Nephron (organoid): Measurements from ENCODE around the gene ILKAP.

Experiments
- H3K27ac Mint-ChIP-seq, 3 experiments: 2 replicates each; pipeline ENCODE4 v1.8.0; 2020; ENCODE audit warnings: mixed read lengths in 3 of 3, mild to moderate bottlenecking in 2 of 3, moderate library complexity in 1 of 3
- H3K27me3 Mint-ChIP-seq: 2 replicates; pipeline ENCODE4 v1.8.0; 2021; ENCODE audit warnings: low read depth, mild to moderate bottlenecking, moderate library complexity, mixed read lengths
- H3K36me3 Mint-ChIP-seq: 2 replicates; pipeline ENCODE4 v1.8.0; 2020; ENCODE audit warnings: low read depth, mixed read lengths
- H3K4me1 Mint-ChIP-seq: 2 replicates; pipeline ENCODE4 v1.8.0; 2020; ENCODE audit warnings: mixed read lengths
- H3K4me3 Mint-ChIP-seq, 3 experiments: 2 replicates each; pipeline ENCODE4 v1.8.0; 2020; ENCODE audit warnings: mild to moderate bottlenecking in 3 of 3, mixed read lengths in 3 of 3, moderate library complexity in 2 of 3
- H3K9me3 Mint-ChIP-seq: 2 replicates; pipeline ENCODE4 v1.8.0; 2020; ENCODE audit warnings: mixed read lengths
- TF ChIP-seq, protein P1 (sequence below), 3 experiments: fragments of 200-600 bp; sonication (generic); IDR thresholded peaks; one replicate each; pipeline ENCODE4 v1.5.0; 2021; ENCODE audit warnings: antibody characterized with exemption in 3 of 3; ENCODE audit not compliant: unreplicated experiment in 3 of 3

Gene ILKAP

DNA sequence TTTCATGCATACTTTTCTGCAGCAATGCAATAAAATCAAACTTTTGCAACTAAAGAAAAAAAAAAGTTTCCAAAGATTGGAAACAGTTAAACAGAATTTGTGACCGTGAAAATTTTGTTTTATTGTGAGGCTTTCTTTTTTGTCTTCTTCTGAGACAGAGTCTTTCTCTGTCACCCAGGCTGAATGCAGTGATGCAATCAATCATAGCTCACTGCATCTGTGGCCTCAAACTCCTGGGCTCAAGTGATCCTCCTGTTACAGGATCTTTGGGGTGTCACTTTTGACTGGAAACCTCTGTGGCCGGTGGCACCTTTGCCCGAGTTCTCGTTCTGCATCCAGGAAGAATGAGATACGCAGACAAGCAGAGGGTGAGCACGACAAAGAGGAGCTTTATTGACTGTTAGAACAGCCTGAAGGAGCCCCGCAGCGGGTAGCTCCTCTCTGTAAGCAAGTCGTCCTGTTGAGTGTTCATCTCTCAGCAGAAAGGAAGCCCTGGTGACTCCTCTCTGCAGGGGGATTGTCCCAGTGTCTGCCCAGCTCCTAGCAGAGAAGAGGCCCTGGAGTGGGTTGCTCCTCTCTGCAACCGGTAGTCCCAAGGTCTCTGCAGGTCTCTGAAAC lies 16.9 kb upstream of the ILKAP start:
- TF ChIP-seq, protein P1, sequence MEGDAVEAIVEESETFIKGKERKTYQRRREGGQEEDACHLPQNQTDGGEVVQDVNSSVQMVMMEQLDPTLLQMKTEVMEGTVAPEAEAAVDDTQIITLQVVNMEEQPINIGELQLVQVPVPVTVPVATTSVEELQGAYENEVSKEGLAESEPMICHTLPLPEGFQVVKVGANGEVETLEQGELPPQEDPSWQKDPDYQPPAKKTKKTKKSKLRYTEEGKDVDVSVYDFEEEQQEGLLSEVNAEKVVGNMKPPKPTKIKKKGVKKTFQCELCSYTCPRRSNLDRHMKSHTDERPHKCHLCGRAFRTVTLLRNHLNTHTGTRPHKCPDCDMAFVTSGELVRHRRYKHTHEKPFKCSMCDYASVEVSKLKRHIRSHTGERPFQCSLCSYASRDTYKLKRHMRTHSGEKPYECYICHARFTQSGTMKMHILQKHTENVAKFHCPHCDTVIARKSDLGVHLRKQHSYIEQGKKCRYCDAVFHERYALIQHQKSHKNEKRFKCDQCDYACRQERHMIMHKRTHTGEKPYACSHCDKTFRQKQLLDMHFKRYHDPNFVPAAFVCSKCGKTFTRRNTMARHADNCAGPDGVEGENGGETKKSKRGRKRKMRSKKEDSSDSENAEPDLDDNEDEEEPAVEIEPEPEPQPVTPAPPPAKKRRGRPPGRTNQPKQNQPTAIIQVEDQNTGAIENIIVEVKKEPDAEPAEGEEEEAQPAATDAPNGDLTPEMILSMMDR (IDR thresholded peaks at IDR 0.05; ENCODE audit: unreplicated experiment in 3 of 3): no peak
- Mint-ChIP-seq H3K4me3 (no peak overlapping the region), H3K9me3 (no peaks in the 10 kb centered on the region), H3K27me3 (peaks cover 4% of the 10 kb centered on the region), H3K4me1 (peaks cover 13% of the 10 kb centered on the region), H3K36me3 (no peaks in the 10 kb centered on the region), H3K27ac (no peak overlapping the region)

DNA sequence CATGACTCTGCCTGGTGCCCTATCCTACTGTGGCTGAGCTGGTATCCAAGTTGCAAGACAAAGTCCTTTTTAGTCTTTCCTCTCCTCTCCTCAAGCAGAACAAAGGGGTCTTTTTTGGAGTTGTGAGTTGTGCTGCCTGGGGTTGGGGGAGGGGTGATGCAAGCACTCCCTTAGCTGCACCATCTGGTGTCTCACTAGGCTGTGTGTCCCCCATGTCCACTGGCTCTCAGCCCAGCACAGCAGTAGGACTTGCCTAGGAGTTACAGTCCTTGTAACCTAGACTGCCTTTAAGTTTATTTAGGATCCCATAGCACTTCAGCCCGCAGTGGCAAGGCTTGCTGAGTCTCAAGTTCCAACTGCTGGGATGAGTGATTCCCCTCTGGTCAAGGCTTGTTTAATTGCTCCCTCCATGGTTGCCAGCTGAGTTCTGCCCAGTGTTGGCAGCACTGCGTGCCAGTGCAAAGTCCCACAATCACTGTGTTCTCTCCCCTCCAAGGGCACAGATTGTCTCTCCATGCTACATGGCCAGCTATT lies 13.2 kb upstream of the ILKAP start:
- peaks cover 11% of the 10 kb centered on the region for H3K4me1 Mint-ChIP-seq
- H3K27me3 Mint-ChIP-seq: no peaks in the 10 kb centered on the region
- no peaks in the 10 kb centered on the region for H3K36me3 Mint-ChIP-seq
- peaks cover 9% of the 10 kb centered on the region for H3K9me3 Mint-ChIP-seq
- H3K4me3 Mint-ChIP-seq: no peak overlapping the region
- TF ChIP-seq, protein P1 (IDR thresholded peaks at IDR 0.05; ENCODE audit: unreplicated experiment in 3 of 3): no peak
- no peak overlapping the region for H3K27ac Mint-ChIP-seq

DNA sequence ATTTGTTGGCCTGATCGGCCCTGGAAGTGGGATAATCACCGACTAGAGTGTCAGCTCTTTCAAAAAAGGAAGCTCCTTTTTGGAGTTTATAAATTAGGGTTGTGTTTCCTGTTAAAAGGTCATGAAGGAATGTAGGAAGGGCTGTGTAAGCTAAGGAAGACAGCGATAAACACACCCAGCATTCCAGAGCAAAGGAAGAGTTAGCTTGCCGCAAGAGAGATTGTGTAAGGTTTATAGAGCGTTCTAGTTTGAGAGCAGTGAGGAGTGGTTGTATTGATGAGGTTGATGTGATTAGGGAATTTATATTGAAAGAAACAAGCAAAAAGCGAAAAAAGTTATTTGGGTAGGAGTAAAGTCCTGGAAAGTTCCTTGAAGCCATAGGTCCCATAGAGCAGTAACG lies 3.5 kb upstream of the ILKAP start:
- H3K9me3 Mint-ChIP-seq: no peaks in the 10 kb centered on the region

DNA sequence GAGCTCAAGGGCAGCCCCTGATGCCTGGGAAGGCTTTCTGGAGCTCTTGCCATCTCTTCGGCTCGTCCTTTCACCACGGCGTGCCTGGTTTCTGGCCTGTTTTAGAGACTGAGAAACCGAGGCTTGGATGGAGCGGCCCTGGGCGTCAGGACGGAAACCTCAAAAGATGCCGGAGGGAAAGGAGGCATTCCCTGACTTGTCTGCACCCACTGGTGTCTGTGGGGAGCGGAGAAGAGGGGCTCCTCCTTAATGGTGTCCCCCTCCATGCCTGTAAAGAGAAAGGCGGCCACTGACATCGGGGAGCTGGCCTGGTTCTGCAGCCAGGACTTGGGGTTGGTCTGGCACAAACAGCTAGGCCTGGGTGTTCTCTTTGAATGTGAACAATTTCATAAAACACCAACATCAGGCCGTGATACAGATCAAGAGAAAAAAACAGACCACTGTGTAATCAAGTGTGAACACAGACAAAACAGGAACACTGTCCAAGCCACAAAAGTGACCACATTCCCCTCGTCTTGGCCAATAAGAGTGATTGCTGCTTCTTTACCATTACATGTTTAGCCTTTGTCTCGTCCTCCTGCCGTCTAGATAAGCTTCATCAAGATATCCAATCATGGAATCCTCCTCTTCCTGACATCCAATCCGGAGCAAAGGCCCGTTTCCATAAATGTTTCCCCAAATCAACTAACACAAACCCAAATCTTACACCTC lies 633 bp upstream of the ILKAP start:
- TF ChIP-seq, protein P1 (IDR thresholded peaks at IDR 0.05; ENCODE audit: unreplicated experiment in 3 of 3): no peak
- H3K27me3 Mint-ChIP-seq: no peaks in the 10 kb centered on the region
- peak overlapping the region; percentile 75 to 97 (median 92) for H3K27ac Mint-ChIP-seq
- peaks cover 27% of the 10 kb centered on the region for H3K4me1 Mint-ChIP-seq
- no peaks in the 10 kb centered on the region for H3K9me3 Mint-ChIP-seq
- H3K4me3 Mint-ChIP-seq: peak overlapping the region; percentile 85 to 93 (median 93)
- peaks cover 4% of the 10 kb centered on the region for H3K36me3 Mint-ChIP-seq

More for the DNA sequence above, 3.5 kb upstream of the ILKAP start:
- no peaks in the 10 kb centered on the region for H3K36me3 Mint-ChIP-seq
- H3K4me3 Mint-ChIP-seq: no peak overlapping the region
- H3K27ac Mint-ChIP-seq: no peak overlapping the region
- TF ChIP-seq, protein P1 (IDR thresholded peaks at IDR 0.05; ENCODE audit: unreplicated experiment in 3 of 3): no peak
- H3K4me1 Mint-ChIP-seq: peaks cover 7% of the 10 kb centered on the region
- H3K27me3 Mint-ChIP-seq: no peaks in the 10 kb centered on the region

DNA sequence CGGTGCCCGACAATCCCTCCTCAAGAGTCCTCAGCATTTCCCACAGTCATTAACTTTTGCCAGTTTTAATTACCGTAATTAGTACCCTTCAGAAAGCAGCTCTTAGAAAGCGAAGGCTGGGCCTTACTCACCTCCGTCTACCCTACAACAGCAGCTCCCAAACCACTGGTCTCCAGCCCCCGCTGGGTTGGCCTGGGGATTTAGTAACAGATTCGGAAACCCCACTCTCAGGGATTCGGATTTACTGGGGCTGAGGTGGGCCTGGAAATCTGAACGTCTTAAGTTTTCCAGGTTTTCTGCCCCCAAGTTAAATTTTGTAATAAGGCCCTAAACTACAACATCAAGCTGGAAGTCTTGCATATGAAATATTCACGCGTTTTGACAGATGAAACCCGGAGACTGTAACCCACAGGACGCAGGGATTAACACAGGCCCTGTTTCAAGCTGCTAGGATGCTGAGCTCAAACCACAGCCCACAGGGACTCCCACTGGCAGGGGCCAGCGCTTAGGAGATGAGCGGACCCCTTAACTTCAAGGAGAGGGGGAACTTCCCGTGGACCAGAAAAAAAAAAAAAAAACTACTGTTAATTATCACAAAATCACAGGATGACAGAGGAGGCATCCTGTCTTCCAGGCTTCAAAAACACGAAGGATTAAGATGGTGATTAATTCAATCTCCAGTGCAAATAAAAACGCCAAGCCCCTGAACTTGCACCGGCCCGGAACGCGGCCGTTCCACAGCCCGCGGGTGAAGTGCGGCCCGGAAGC lies 985 bp downstream of the ILKAP start:
- Mint-ChIP-seq H3K4me1 (peaks cover 30% of the 10 kb centered on the region), H3K36me3 (peaks cover 4% of the 10 kb centered on the region), H3K27ac (peak overlapping the region; percentile 90 to 97 (median 91)), H3K4me3 (peak overlapping the region; percentile 89 to 97 (median 96)), H3K9me3 (no peaks in the 10 kb centered on the region), H3K27me3 (no peaks in the 10 kb centered on the region)
- TF ChIP-seq, protein P1 (IDR thresholded peaks at IDR 0.05; ENCODE audit: unreplicated experiment in 3 of 3): no peak
